Stimulated activated CD8-positive, alpha-beta memory T cell treated with anti-CD3 and anti-CD28 coated beads, Interleukin-2, amount 100 ng/mL, for 1 hour (primary cell): ENCODE measurements around the gene SPOCK2.

Source experiments
- DNase-seq, 2 donors: peaks; one replicate each; pipeline ENCODE4 v3.0.0-alpha.2; 2020; ENCODE audit warnings: low read depth in 2 of 2

Gene SPOCK2

GRCh38 chr10:72073708-72074573 lies 14.4 kb downstream of the SPOCK2 start:
- DNase-seq = no peak

- DNase-seq = no peak
Measured at GRCh38 chr10:72072639-72073038, 15.7 kb downstream of the SPOCK2 start.

GRCh38 chr10:72072046-72072445 lies 16.3 kb downstream of the SPOCK2 start:
- DNase-seq = no peak

- no peak for DNase-seq
Measured at GRCh38 chr10:72069751-72070526, 18.4 kb downstream of the SPOCK2 start.

- DNase-seq = no peak
Measured at GRCh38 chr10:72068901-72069446, 19.4 kb downstream of the SPOCK2 start.

- DNase-seq = no peak
Measured at GRCh38 chr10:72068126-72068765, 20.1 kb downstream of the SPOCK2 start.

- DNase-seq = no peak
Measured at GRCh38 chr10:72067463-72068125, 20.8 kb downstream of the SPOCK2 start.

GRCh38 chr10:72066318-72067284 lies 21.8 kb downstream of the SPOCK2 start:
- DNase-seq = no peak

- DNase-seq = no peak
Measured at GRCh38 chr10:72065439-72066025, 22.8 kb downstream of the SPOCK2 start.

GRCh38 chr10:72063703-72064391 lies 24.5 kb downstream of the SPOCK2 start:
- DNase-seq = no peak

- no peak for DNase-seq
Measured at GRCh38 chr10:72062832-72063702, 25.3 kb downstream of the SPOCK2 start.

- DNase-seq = no peak
Measured at GRCh38 chr10:72062382-72062781, 26.0 kb downstream of the SPOCK2 start.

- DNase-seq = no peak
Measured at GRCh38 chr10:72061930-72062329, 26.4 kb downstream of the SPOCK2 start.

GRCh38 chr10:72061491-72061890 lies 26.9 kb downstream of the SPOCK2 start:
- no peak for DNase-seq

- DNase-seq = no peak
Measured at GRCh38 chr10:72059843-72060822, 28.2 kb downstream of the SPOCK2 start.

- DNase-seq = no peak
Measured at GRCh38 chr10:72058989-72059842, 29.1 kb downstream of the SPOCK2 start.
